CD4-positive, alpha-beta T cell treated with Interleukin-10 for 1 hour (primary cell): ENCODE results near the gene WNK1.
"Not testable (repeated sequence)": the region's sequence is repeated elsewhere in the genome, so short reads cannot be mapped to it uniquely, and the experiment has no call there.

Experiments used
- DNase-seq: peaks from one replicate; pipeline ENCODE4 v3.0.0-alpha.2; 2020

WNK1 gene

GRCh38 chr12:913919-914698, 161.7 kb downstream of the WNK1 start:
- no peak for DNase-seq

GRCh38 chr12:915090-915489, 162.7 kb downstream of the WNK1 start:
- no peak for DNase-seq

GRCh38 chr12:916240-916639, 163.9 kb downstream of the WNK1 start:
- no peak for DNase-seq

GRCh38 chr12:916712-917445, 164.5 kb downstream of the WNK1 start:
- DNase-seq = no peak

GRCh38 chr12:920676-921075, 168.3 kb downstream of the WNK1 start:
- DNase-seq = no peak

- DNase-seq = no peak
Observed at GRCh38 chr12:922285-922684, 169.9 kb downstream of the WNK1 start.

- DNase-seq = no peak
Observed at GRCh38 chr12:926641-927040, 174.3 kb downstream of the WNK1 start.

- no peak for DNase-seq
Observed at GRCh38 chr12:931060-931459, 178.7 kb downstream of the WNK1 start.

GRCh38 chr12:931591-931990, 179.2 kb downstream of the WNK1 start:
- DNase-seq = no peak

- not testable (repeated sequence) for DNase-seq
Observed at GRCh38 chr12:935891-936290, 183.5 kb downstream of the WNK1 start.

GRCh38 chr12:936377-937345, 184.3 kb downstream of the WNK1 start:
- no peak for DNase-seq

GRCh38 chr12:938810-939209, 186.4 kb downstream of the WNK1 start:
- no peak for DNase-seq

GRCh38 chr12:943051-943450, 190.7 kb downstream of the WNK1 start:
- DNase-seq = no peak

GRCh38 chr12:944211-944610, 191.8 kb downstream of the WNK1 start:
- DNase-seq = no peak

GRCh38 chr12:946212-946611, 193.8 kb downstream of the WNK1 start:
- DNase-seq = no peak

GRCh38 chr12:946631-947030, 194.3 kb downstream of the WNK1 start:
- DNase-seq = no peak

- no peak for DNase-seq
Observed at GRCh38 chr12:948238-948637, 195.9 kb downstream of the WNK1 start.

- DNase-seq = peak; percentile 97
Observed at GRCh38 chr12:949453-950191, 197.2 kb downstream of the WNK1 start, which contains the start of gene RAD52. Gene RAD52, minus strand, starts transcription at chr12:949694. Its CDS starts 16,636 bp downstream, at chr12:933058.

- no peak for DNase-seq
Observed at GRCh38 chr12:951176-951575, 198.8 kb downstream of the WNK1 start.

- DNase-seq = no peak
Observed at GRCh38 chr12:953776-954175, 201.4 kb downstream of the WNK1 start.

GRCh38 chr12:954741-955140, 202.4 kb downstream of the WNK1 start:
- no peak for DNase-seq

- no peak for DNase-seq
Observed at GRCh38 chr12:955939-956338, 203.6 kb downstream of the WNK1 start.
